Smooth muscle cell (in vitro differentiated cells): Measurements from ENCODE around the gene WTIP. TPM values are rescaled to one million over a fixed set of nuclear protein-coding genes. Genes with fewer than 3 reads are reported as not detected.

Experiments used
- DNase-seq: peaks from one replicate; lab custom pipeline; 2025; ENCODE audit not compliant: unreplicated experiment; lab: John Stamatoyannopoulos, UW
- H2AFZ ChIP-seq: fragments of 200-600 bp; sonication (generic); 2 replicates; pipeline ENCODE4 v1.6.0; 2016; ENCODE audit warnings: antibody characterized with exemption, low read depth, mild to moderate bottlenecking
- H3F3A ChIP-seq: fragments of 200-600 bp; sonication (generic); 2 replicates; pipeline ENCODE4 v1.6.0; 2017; ENCODE audit warnings: antibody characterized with exemption, low read depth
- H3K27ac ChIP-seq: fragments of 200-600 bp; sonication (generic); 2 replicates; pipeline ENCODE4 v1.5.1; 2016; ENCODE audit warnings: low read depth, mild to moderate bottlenecking
- H3K27me3 ChIP-seq: fragments of 200-600 bp; sonication (generic); 2 replicates; pipeline ENCODE4 v1.6.1; 2016; ENCODE audit warnings: low read depth, mild to moderate bottlenecking
- H3K36me3 ChIP-seq: fragments of 200-600 bp; sonication (generic); 2 replicates; pipeline ENCODE4 v1.5.1; 2016; ENCODE audit warnings: low read depth
- H3K4me1 ChIP-seq: fragments of 200-600 bp; sonication (generic); 2 replicates; pipeline ENCODE4 v1.5.1; 2016; ENCODE audit warnings: low read depth
- H3K4me2 ChIP-seq: fragments of 200-600 bp; sonication (generic); 2 replicates; pipeline ENCODE4 v1.6.0; 2016; ENCODE audit warnings: mild to moderate bottlenecking
- H3K4me3 ChIP-seq: fragments of 200-600 bp; sonication (generic); 2 replicates; pipeline ENCODE4 v1.5.1; 2016; ENCODE audit warnings: mild to moderate bottlenecking
- H3K79me2 ChIP-seq: fragments of 200-600 bp; sonication (generic); 2 replicates; pipeline ENCODE4 v1.6.0; 2016; ENCODE audit warnings: low read depth, mild to moderate bottlenecking
- H3K9ac ChIP-seq: fragments of 200-600 bp; sonication (generic); 2 replicates; pipeline ENCODE4 v1.6.0; 2016; ENCODE audit warnings: low read depth
- H3K9me3 ChIP-seq: fragments of 200-600 bp; sonication (generic); replicated peaks from 2 replicates; pipeline ENCODE4 v1.5.1; 2016; ENCODE audit warnings: low read depth
- H4K20me1 ChIP-seq: fragments of 200-600 bp; sonication (generic); 2 replicates; pipeline ENCODE4 v1.6.0; 2016; ENCODE audit warnings: low read depth
- CTCF ChIP-seq: fragments of 200-600 bp; sonication (generic); IDR thresholded peaks from 2 replicates; pipeline ENCODE4 v1.5.1; 2017; ENCODE audit warnings: borderline replicate concordance, mild to moderate bottlenecking, antibody characterized with exemption; ENCODE audit not compliant: insufficient read depth, poor library complexity, severe bottlenecking
- WGBS: methylation state at CpG from one replicate; pipeline ENCODE4 v1.1.7; 2016; ENCODE audit warnings: low lambda C conversion rate; 5-methylcytosine and 5-hydroxymethylcytosine counted together
- polyA plus RNA-seq: library from polyadenylated mRNA; unstranded; fragments of >200 nt; fragmentation: Nextera tagmentation; extraction: Ambion mirVana; gene quantifications from 2 replicates; pipeline ENCODE4 v1.2.1, GENCODE V29; 2016
- total RNA-seq: library from RNA; depleted of rRNA; stranded (reverse); fragments of >200 nt; gene quantifications from 2 replicates; pipeline ENCODE4 v1.2.3, GENCODE V29; 2014

WTIP gene
- total and polyA plus RNA-seq, 2 experiments from 2014 or later, result 13.8 to 16.0 TPM

- H3K79me2 ChIP-seq, result peaks cover 39% of the 10 kb centered on the region
- H4K20me1 ChIP-seq, result peaks cover 52% of the 10 kb centered on the region
- H3K27me3 ChIP-seq, result no peaks in the 10 kb centered on the region
- H3F3A ChIP-seq, result no peaks in the 10 kb centered on the region
- no peak overlapping the region for H3K4me3 ChIP-seq
- WGBS, result 98% methylated on average over 19 of the region's 19 CpGs
- no peak overlapping the region for H2AFZ ChIP-seq
- DNase-seq, result no peak
- no peaks in the 10 kb centered on the region for H3K4me1 ChIP-seq
- H3K9ac ChIP-seq, result no peak overlapping the region
- no peak for TF ChIP-seq CTCF
- no peaks in the 10 kb centered on the region for H3K36me3 ChIP-seq
- H3K27ac ChIP-seq, result no peak overlapping the region
- no peak overlapping the region for H3K4me2 ChIP-seq
- H3K9me3 ChIP-seq, result no peaks in the 10 kb centered on the region
These were observed 8.7 kb downstream of the WTIP start for GRCh38 chr19:34490141-34490766.

- peaks cover 10% of the 10 kb centered on the region for H3K79me2 ChIP-seq
- no peaks in the 10 kb centered on the region for H3K9me3 ChIP-seq
- H3K4me2 ChIP-seq, result no peak overlapping the region
- H3K27me3 ChIP-seq, result no peaks in the 10 kb centered on the region
- WGBS, result 96% methylated on average over 25 of the region's 25 CpGs
- H4K20me1 ChIP-seq, result peaks cover 24% of the 10 kb centered on the region
- H3K4me1 ChIP-seq, result no peaks in the 10 kb centered on the region
- no peak overlapping the region for H3K27ac ChIP-seq
- DNase-seq, result no peak
- H3F3A ChIP-seq, result no peaks in the 10 kb centered on the region
- no peak for TF ChIP-seq CTCF
- H3K36me3 ChIP-seq, result no peaks in the 10 kb centered on the region
- H3K9ac ChIP-seq, result no peak overlapping the region
- no peak overlapping the region for H2AFZ ChIP-seq
- no peak overlapping the region for H3K4me3 ChIP-seq
These were observed 11.6 kb downstream of the WTIP start for GRCh38 chr19:34493038-34493648.

DNA sequence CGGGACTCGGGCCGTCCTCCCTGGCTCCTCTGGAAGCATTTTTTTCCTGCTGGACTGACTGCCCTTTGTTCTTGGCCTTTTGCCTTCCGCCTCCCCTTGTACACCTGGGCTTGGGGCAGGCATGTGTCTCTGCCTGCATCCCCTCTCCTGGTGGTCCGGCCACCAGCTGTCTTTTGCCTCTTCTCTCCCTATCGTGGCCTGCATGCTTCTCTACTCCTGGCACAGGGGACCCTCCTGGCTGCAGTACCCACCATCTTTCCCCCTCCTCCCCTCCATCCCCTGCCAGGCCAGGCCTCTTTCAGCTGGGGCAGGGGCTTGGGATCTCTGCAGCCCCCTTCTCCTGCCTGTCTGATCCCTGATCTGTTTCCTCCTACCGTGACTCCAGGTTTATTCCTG is 12.1 kb downstream of the WTIP start:
- no peaks in the 10 kb centered on the region for H3F3A ChIP-seq
- peaks cover 5% of the 10 kb centered on the region for H3K79me2 ChIP-seq
- no peak for TF ChIP-seq CTCF
- no peaks in the 10 kb centered on the region for H3K9me3 ChIP-seq
- DNase-seq, result no peak
- H3K4me1 ChIP-seq, result no peaks in the 10 kb centered on the region
- no peak overlapping the region for H2AFZ ChIP-seq
- H3K36me3 ChIP-seq, result no peaks in the 10 kb centered on the region
- WGBS, result 98% methylated on average over 7 of the region's 7 CpGs
- H3K27me3 ChIP-seq, result no peaks in the 10 kb centered on the region
- no peak overlapping the region for H3K27ac ChIP-seq
- H3K4me3 ChIP-seq, result no peak overlapping the region
- H3K4me2 ChIP-seq, result no peak overlapping the region
- H4K20me1 ChIP-seq, result peaks cover 19% of the 10 kb centered on the region
- H3K9ac ChIP-seq, result no peak overlapping the region

- WGBS, result 97% methylated on average over 11 of the region's 11 CpGs
- H4K20me1 ChIP-seq, result peaks cover 10% of the 10 kb centered on the region
- H3K4me2 ChIP-seq, result no peak overlapping the region
- no peaks in the 10 kb centered on the region for H3K36me3 ChIP-seq
- H3K27ac ChIP-seq, result no peak overlapping the region
- H3K9ac ChIP-seq, result no peak overlapping the region
- H3F3A ChIP-seq, result no peaks in the 10 kb centered on the region
- no peak overlapping the region for H2AFZ ChIP-seq
- no peaks in the 10 kb centered on the region for H3K4me1 ChIP-seq
- H3K27me3 ChIP-seq, result no peaks in the 10 kb centered on the region
- H3K9me3 ChIP-seq, result no peaks in the 10 kb centered on the region
- H3K4me3 ChIP-seq, result no peak overlapping the region
- no peak for TF ChIP-seq CTCF
- no peak for DNase-seq
- H3K79me2 ChIP-seq, result peaks cover 4% of the 10 kb centered on the region
These were observed 13.0 kb downstream of the WTIP start for GRCh38 chr19:34494601-34495000.
